Coronary artery (tissue), 2 donors: Measurements from ENCODE around the gene MORN1.

Source experiments
- DNase-seq: peaks from one replicate; pipeline ENCODE4 v3.0.0-alpha.2; 2017; ENCODE audit warnings: low spot score
- H3K27ac ChIP-seq, 2 donors: fragments of 200-600 bp; sonication (generic); one replicate each; pipeline ENCODE4 v1.5.1; 2016 to 2019
- H3K4me3 ChIP-seq: fragments of 200-600 bp; sonication (generic); 2 replicates; pipeline ENCODE4 v1.5.1; 2016; ENCODE audit warnings: mild to moderate bottlenecking, moderate library complexity
- TF ChIP-seq, protein P1 (sequence below): fragments of 200-600 bp; sonication (generic); IDR thresholded peaks from one replicate; pipeline ENCODE4 v1.5.1; 2019; ENCODE audit warnings: antibody characterized with exemption

The MORN1 gene

DNA sequence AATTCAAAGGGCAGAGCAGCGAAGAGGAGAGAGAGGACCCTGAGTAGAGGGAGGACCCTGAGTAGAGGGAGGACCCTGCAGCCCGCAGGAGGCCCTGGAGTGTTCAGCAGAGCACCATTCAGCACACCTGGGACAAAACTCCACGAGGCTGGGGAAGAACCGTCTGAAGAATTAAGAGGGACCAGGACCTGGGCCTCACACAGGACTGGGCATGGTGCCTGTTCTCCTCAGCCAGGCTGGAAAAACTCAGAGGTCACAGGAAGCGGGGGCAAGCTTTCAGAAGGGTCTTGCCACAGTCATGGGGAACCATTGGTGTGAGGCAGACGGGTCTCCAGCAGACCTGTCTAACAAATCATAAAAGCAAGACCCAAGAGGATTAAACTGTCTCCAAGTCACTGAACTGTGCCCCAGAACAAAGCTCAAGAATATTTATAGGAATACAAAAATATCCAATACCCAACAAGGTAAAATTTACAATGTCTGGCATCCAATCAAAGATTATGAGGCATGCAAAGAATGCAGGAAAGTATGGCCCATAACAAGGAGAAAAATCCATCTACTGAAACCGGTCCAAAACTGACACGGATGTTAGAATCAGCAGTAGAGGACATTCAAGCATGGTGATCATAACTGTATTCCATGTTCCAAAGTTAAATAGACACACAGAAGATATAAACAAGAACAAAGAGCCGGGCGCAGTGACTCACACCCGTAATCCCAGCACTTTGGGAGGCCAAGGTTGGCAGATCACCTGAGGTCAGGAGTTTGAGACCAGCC, 30.6 kb downstream of the MORN1 start:
- H3K4me3 ChIP-seq = no peak overlapping the region
- no peak for DNase-seq
- TF ChIP-seq, protein P1, sequence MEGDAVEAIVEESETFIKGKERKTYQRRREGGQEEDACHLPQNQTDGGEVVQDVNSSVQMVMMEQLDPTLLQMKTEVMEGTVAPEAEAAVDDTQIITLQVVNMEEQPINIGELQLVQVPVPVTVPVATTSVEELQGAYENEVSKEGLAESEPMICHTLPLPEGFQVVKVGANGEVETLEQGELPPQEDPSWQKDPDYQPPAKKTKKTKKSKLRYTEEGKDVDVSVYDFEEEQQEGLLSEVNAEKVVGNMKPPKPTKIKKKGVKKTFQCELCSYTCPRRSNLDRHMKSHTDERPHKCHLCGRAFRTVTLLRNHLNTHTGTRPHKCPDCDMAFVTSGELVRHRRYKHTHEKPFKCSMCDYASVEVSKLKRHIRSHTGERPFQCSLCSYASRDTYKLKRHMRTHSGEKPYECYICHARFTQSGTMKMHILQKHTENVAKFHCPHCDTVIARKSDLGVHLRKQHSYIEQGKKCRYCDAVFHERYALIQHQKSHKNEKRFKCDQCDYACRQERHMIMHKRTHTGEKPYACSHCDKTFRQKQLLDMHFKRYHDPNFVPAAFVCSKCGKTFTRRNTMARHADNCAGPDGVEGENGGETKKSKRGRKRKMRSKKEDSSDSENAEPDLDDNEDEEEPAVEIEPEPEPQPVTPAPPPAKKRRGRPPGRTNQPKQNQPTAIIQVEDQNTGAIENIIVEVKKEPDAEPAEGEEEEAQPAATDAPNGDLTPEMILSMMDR = no peak
- no peak overlapping the region for H3K27ac ChIP-seq

DNA sequence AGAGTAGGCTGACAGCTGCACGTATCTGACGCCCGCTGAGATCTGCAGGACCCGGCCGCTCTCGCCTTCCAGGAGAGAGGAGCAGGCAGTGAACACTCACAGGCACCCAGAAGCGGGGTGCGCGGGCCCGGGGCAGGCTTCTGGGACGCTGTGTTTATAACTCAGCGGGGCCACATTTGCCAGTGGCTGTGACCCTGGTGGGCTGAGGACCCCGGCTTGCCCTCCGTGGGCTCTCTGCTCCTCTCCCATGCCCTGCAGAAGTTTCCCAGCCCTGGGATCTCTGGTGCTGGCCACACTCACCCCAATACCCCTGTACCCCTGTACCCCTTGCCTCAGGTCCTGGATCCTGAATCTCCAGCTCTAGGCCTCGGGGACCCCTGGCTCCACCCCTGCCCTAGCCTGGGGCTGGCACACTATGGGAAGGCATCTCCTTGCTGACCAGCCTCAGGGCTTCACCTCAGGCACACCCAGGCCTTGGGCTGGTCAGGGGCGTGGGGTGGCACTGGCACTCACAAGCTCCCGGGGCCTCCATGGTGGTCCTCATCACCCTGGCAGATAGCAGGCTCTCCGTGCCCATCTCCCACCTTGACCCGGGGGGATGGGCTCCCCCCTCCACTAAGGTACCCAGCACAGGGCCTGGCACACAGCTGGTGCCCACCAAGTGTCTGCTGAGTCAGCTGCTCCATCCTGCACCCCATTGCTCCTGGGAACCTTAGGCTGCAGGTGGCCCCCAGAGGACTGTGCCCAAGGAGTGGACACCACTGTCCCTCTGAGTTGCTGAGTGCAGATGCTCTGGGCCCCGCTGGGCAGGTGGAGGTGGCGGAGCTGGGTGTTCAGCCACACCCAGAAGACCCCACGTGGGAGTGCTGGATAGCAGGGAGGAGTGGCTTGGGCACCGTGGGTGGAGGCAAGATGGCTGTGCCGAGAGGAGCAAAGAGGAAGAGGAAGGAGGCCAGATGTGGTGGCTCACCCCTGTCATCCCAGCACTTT, 32.4 kb downstream of the MORN1 start:
- Histone ChIP-seq H3K27ac (no peak overlapping the region), H3K4me3 (no peak overlapping the region)
- DNase-seq = no peak
- TF ChIP-seq, protein P1 = no peak

DNA sequence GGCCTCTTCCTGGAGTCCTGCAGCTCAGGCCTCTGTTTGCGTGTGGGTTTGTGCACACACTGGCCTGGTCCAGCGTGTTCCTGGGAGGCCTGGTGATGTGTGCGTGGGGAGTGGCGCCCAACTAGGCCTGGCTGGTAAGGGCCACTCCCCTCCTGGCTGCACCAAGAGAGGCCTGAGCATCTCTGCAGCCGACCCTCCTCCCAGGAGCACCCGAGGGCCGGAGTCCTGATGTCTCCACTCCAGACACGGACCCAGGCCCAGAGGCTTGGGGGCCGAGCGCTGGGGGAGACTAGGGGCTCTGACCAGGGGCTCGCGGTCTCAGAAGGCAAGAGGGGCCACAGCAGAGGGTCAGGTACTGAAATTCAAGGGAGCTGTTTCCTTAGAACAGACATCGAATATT, 33.3 kb downstream of the MORN1 start:
- H3K27ac ChIP-seq = no peak overlapping the region
- TF ChIP-seq, protein P1 = no peak
- DNase-seq = no peak
- H3K4me3 ChIP-seq = no peak overlapping the region

DNA sequence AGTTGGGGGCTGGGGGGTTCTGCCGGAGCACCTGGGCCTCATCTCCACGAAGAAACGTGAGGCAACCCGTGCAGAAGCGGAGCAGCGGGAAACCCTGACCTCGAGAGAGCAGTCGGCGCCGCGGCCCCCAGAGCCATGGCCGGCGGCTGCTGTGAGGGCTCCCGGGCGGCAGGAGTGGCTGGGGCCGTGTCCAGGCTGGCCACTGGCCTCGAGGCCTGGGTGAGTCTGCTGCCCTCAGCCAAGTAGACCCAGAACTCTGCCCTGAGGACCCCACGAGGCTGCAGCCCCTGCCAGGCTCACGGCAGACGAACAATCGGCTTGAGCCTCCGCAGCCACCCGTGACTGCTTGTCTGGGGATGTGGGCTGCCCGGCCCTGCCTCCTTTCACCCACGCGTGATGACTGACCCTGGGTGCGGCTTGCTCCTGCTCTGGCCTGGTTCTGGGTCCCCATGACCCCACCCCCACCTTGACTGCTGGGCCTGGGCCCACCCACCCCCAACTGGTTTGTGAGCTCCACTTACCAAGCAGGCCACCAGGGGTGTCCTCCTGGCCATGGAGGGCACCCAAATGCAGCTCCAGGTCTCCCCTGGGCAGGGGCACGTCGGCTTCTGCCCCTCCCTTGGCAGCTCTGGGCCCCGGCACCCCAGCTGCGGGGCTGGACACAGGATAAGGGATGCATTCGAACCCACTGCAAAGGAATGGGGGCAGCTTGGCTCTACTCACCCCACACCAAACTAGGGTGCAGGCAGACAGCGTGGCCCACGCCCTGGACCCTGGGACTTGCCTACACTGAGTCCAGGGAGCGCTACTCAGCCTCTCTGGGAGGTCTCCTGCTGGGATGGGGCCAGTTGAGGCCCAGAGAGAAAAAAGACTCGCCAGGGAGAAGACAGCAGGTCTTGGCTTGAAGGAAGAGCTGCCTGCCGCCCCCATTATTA, 34.2 kb downstream of the MORN1 start:
- DNase-seq = no peak
- Histone ChIP-seq H3K27ac (no peak overlapping the region), H3K4me3 (no peak overlapping the region)
- TF ChIP-seq, protein P1 = no peak

DNA sequence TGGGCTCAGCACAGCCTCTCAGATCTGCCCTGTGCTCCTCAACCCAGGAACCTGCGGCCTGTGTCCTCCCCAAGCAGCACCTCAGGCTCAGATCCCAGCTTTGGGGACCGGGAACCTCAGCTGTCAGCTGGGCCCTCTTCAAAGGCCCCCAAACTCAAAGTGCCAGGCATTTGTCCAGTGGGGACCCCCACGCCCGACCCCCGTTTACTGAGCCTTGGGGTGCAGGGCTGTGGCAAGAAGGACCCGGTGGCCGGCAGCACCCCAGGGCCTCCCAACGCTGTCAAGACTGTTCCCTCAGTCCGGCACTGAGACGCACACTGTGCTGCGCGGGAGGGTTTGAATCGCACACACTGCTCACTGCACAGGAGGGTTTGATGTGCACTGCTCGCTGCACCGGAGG, 35.0 kb downstream of the MORN1 start:
- no peak overlapping the region for H3K4me3 ChIP-seq
- H3K27ac ChIP-seq = no peak overlapping the region
- no peak for DNase-seq
- TF ChIP-seq, protein P1 = no peak

DNA sequence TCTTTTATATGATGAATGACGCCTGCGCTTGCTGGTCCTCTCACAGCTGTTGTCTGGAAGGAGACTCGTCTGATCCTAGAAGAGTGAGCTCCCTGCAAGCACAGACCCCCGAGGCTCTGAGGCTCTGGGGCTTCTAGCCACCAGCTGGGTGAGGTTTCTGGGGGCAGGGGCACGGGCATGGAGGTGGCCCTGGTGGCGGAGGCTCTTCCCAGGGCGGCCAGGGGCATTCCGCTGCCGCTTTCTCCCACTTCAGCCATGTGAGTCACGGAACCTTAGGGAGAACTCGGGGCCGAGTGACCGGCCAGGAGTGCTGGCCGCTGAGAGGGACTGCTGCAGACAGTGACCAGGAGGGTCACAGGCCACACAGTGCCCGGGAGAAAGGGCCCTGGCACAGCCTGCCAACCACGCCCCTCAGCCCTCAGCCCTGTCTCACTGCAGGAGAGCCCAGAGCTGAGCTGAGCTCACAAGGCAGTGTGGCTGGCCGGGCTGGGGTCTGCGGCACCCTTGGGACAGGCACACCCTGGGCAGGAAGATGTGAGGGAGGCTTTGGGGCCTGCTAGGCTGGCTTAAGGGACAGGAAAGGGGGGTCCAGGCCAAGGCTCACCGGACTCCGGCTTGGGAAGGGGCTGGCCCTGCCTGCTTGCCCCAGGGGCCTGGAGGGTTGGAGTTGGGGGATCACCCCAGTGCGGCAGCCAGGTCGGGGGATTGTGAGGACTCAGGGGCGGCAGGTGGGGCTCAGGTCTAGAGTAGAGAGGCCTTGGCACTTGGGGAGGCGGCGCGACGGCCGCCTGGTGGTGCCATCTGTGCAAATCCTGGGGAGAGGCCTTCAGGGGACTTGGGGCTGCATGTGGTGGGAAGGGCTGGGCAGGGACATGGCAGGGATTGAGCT, 35.7 kb downstream of the MORN1 start:
- TF ChIP-seq, protein P1 = no peak

More for the DNA sequence above, 35.7 kb downstream of the MORN1 start:
- no peak overlapping the region for H3K27ac ChIP-seq
- H3K4me3 ChIP-seq = no peak overlapping the region
- DNase-seq = no peak
